Measurements from ENCODE around the gene RAB31.
A peak's percentile ranks its signal among the peaks of the same experiment; 100 is the strongest.
"Not testable (repeated sequence)": the region's sequence is repeated elsewhere in the genome, so short reads cannot be mapped to it uniquely, and the experiment has no call there.

RAB31 gene

GRCh38 chr18:9846162-9846925 lies 138.2 kb downstream of the RAB31 start:
- DNase-seq: no peak

DNA sequence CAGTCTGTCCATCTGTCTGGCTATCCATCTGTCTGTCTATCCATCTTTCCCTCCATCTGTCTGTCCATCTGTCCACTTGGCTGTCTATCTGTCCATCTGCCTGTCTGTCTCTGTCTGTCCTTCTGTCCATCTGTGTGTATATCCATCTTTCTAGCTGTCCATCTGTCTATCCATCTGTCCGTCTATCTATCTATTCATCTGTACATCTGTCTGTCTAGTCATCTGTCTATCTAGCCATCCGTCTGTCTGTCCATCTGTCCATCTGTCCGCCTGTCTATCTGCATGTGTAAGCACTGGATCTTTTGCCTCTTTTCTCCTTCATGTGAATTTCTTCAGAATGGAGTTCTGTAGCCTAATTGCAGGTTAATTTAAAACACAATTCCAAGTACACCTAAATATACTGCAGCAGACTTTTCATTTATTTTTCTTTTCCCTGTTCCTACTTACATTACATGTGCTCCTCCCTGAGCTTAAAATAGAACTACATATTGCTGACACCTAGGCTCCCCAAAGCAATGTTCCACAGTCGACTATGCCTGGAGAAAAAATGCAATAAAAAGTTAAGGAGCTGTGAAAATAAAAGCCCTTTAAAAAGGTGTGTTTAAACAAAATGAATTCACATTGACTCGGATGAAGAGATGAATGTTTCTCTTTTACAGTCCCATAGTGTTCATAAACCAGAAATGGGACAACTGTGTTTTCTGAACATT lies 140.2 kb downstream of the RAB31 start:
- no peak for DNase-seq

DNA sequence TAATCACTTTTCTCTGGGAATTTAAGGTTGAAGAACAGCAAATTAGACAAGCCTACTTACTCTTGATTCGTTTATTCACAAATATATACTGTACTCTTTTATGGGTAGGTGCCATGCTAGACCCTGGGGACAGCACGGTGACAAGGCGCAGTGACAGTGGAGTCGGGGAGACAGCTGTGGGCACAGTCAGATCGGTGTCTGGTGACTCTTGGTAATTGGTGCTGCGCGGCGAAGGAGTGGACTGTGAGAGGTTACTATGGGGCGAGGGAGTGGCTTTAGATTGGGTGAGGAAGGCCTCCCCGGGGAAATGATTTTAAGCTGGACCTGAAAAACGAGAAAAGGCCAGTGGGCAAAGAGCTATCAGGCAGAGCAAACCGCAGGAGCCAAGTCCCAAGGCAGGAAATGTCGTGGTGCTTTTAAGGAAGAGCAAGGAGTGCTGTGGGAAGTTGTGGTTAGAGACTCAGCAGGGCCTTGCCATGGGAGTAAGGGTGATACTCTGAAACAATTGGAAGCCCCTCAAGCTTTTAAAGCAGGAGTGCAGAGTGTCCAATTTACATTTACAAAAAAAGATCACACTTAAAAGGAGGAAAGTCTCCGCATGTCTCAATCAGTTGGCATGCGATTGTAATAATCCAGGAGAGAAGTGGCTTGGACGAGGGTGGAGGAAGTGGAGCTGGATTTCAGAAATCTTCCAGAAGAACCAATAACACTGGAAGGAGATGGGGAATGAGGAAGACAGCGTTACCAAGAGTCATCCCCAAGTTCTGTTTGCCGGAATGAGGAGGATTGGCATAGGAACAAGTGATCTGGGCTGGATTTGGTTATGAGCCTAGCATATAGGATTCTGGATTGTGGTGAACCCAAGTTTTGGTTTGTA lies 141.5 kb downstream of the RAB31 start:
- DNase-seq: no peak

DNA sequence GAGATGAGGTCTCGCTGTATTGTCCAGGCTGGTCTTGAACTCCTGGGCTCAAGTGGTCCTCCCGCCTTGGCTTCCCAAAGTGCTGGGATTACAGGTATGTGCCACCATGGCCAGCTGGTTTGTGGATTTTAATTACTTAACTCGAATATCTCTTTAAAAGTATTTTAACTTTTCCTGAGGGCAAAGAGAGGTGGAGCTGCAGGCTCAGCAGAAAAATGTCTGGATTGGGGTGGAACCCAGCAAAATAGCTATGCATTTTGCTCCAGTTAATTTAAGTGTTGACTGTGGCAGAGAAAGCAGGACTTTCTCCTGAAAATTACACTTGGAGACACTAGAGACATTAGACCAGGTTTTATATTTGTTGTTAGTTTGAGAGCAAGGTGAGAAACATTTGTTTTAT lies 142.2 kb downstream of the RAB31 start:
- no peak for DNase-seq

- DNase-seq: no peak
These were observed 143.4 kb downstream of the RAB31 start for GRCh38 chr18:9851511-9851910.

DNA sequence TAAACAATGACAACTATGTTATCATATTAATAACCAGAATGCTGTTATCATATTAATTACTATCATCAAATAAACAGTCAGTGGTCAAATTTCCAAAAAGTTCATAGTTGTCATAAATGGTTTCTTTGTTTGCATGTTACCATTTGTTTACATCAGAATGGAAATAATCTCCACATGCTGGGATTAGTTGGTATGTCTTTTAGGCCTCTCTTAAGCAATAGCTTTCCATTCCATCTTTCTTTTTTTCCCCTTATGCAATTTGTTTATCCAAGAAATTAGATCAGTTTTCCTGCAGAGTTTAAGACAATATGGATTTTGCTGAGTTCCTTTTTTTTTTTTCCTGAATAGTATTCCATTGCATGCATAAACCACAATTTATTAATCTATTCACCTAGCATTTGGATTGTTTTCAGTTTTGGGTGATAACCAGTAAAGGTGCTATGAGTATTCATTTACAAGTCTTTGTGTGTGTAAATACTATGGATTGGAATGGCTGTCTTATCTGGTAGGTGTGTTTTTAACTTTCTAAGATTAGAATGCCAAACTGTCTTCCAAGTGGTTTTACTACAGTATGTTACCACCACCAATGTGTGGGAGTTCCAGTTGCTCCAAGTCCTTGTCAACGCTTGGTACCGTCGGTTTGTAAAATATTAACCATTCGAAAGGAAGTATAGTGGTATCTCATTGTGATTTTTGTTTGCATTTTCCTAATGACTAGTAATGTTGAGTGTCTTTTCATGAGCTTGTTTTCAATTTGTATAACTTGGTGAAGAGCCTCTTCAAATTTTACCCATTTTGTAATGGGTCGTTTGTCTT lies 144.4 kb downstream of the RAB31 start:
- DNase-seq: no peak

- DNase-seq: no peak
These were observed 146.9 kb downstream of the RAB31 start for GRCh38 chr18:9854801-9855676.

DNA sequence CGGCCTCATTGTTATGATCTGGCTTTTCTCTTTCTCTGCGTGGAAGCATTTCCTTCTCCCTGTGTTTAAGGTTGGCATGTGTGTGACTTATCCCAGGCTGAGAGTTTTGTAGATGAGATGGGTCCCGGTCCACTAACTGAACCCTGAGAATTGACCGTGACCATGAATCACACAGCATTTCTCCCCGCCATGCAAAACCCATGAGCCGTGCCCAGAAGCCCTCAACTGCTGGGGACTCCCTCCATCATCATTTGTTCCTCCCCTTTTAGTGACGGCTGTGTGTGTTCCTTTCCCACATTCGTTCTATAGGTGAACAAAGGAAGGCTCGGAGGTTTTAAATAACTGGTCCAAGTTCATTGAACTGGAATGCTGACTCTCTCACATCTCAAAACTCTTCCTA lies 147.6 kb downstream of the RAB31 start:
- no peak for DNase-seq

DNA sequence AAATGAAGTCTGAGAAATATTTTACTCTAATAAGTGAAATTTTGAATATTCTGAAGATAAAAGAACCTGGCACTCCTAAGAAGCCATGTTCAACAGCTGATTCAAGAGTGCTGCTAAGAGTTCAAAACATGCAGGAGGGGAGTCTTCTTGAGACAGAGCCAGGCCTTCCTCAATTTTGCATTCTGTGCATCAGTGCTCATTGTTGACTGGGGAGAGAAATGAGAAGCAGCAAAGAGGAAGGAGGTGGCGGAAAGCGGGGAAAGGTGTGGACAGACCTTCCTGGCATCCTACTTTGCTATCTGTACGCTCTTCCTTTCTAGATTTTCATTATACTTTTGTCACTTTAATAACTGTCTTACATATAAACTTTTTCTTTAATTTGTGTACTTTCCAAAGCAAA lies 148.0 kb downstream of the RAB31 start:
- no peak for DNase-seq

GRCh38 chr18:9857479-9857998 lies 149.4 kb downstream of the RAB31 start:
- DNase-seq: not testable (repeated sequence)

DNA sequence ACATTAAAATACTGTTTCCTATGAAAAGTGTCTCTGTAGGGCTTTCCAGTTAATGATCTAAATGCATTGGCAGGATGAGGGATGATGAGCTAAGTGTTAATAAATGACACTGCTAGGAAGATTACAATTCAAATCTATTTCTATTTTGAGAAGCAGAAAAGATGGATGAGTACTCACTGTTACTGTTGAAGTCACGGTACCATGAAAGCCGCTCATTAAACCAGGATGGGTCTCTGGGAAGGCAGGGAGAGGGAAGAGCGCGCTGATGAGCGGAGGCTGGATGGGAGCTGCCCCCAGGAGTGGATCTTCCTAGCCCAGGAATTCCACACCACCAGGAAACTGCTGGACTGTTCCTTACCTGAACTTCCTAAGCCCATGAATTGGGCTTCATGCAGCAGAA lies 150.5 kb downstream of the RAB31 start:
- DNase-seq: no peak

DNA sequence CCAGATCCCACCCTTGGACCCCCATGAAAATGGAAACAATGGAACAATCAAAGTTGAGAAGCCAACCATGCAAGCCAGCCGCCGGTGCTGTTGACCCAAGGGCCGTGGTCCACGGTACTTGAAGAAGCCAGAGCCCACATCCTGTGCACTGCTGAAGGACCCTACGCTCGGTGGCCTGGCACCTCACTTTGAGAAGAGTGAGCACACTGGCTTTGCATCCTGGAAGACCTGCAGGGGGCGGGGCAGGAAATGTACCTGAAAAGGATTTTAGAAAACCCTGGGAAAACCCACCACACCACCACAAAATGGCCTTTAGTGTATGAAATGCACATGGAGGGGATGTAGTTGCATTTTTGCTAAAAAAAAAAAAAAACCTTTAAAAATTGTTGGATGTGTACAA lies 151.1 kb downstream of the RAB31 start:
- DNase-seq: no peak

DNA sequence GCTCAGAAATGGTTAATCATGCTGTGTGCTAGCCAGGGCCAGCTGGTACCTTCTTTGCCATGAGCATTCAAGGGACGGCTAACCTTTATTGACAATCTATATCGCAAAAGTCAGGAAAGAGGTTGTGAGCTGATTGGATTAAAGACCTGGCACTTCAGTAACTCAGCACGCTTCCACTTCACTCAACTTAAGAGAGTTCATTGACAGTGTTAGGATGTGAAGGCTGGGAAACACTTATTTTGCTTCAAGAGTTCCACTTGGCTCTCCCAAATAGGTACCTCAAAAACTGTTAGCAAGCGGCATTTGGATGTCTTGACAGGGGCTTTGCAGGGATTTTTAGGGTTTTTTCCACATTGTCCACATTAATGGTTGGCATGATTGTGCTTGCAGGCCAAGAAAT lies 152.6 kb downstream of the RAB31 start:
- DNase-seq: no peak

DNA sequence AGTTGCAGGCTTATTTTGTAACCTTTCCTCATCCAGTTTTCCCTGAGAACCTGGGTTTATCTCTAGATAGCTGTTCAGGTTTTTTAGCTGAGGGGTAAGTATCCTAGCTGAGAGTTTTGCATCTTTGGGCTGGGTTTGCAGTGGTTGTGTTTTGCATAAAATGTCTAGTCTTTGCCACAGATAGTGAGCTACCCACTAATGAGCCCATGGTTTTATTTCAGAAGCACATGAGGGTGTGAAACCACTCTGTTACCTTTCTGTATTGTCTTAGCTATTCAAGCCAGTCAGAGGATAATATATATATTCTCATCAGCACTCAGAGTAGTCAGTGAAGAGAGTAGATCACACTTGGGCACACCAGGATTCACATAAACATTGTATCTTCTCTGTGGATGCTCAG lies 153.1 kb downstream of the RAB31 start:
- DNase-seq: no peak

- no peak for DNase-seq
These were observed 153.8 kb downstream of the RAB31 start for GRCh38 chr18:9861933-9862332.

DNA sequence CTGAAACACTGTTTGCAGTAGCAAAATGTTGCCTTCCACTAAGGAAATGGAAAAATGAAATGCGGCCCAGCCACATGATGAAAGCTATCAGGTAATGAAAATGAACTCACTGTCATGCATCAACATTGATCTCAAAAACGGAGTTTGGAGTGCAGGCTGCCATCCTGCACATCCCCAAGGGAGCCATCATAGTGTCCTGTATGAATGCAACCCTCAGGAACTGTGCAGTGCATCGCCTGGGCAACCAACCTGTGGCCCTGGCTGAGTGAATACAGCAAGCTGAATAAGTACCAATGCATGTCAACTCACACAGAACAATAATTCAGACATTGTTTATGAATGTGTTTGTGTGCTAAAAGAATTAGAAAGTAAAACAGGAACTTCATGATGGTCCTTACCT lies 154.6 kb downstream of the RAB31 start:
- no peak for DNase-seq

DNA sequence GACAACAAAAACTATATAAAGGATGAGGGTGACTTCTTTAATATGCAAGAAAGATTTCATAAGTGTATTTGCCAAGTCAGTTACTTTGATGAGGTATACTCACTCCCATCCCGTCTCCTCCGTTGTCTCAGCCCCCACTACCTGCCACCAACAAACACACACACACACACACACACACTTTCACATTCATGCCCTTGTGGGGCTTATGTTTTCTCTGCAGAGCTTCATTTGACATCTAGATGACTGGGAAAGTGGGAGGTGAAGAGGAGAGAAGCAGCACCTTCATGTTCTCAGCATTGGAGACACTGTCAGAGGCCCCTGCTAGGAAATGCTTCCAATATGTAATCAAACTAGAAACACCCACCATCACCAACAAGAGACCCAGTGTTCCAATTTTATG lies 155.2 kb downstream of the RAB31 start:
- DNase-seq: no peak

DNA sequence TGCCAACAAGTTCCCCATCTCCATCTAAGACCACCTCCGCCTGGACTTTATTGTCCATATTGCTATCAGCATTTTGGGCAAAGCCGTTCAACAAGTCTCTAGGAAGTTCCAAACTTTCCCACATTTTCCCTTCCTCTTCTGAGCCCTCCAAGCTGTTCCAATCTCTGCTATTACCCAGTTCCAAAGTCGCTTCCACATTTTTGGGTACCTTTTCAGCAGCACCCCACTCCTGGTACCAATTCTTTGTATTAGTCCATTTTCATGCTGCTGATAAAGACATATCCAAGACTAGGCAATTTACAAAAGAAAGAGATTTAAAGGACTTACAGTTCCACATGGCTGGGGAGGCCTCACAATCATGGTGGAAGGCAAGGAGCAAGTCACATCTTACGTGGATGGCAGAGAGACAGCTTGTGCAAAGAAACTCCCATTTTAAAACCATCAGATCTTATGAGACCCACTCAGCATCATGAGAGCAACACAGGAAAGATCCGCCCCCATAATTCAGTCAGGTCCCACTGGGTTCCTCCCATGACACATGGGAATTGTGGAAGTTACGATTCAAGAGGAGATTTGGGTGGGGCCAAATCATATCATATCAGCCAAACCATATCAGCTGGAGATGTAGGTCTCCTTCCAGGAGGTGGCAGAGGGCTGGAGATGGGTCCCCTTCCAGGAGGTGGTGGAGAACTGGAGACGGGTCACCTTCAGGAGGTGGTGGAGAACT lies 157.8 kb downstream of the RAB31 start:
- no peak for DNase-seq

- DNase-seq: no peak
These were observed 158.5 kb downstream of the RAB31 start for GRCh38 chr18:9866627-9867026.

GRCh38 chr18:9867071-9867594 lies 159.0 kb downstream of the RAB31 start:
- DNase-seq: peak; percentile 1

Data from NCI-H2029 (cell line).